ENCODE measurements around the gene NTM. TPM values are rescaled to one million over a fixed set of nuclear protein-coding genes. Genes with fewer than 3 reads are reported as not detected.

Gene NTM
- polyA plus RNA-seq, 1 donor from 2014 or later: 39.4 TPM

DNA sequence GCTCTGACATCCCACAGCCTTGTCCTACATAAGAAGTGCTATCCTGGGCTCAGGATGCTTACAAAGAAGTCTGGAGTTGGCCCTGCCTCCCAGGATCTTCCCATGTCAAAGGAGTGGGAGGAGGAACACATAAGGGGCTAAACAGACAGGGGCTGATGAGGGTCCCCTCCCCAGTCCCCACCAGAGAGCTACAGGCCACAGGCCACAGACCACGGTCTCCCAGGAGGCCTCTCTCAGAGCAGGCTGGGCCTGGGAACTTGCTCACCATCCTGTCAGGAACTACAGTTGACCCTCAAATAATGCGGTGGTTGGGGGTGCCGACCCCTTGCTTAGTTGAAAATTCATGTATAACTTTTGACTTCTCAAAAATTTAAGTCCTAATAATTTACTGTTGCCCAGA is 315.5 kb downstream of the NTM start:
- H3K4me2 ChIP-seq (ENCODE audit: low read length): no peak overlapping the region
- no peaks in the 10 kb centered on the region for H3K9me2 ChIP-seq (ENCODE audit: insufficient read depth, low read length)
- no peak overlapping the region for H3K4me3 ChIP-seq (ENCODE audit: low read length)
- no peaks in the 10 kb centered on the region for H4K20me1 ChIP-seq (ENCODE audit: insufficient read depth)
- H3K9me3 ChIP-seq (ENCODE audit: low read length): no peaks in the 10 kb centered on the region
- no peaks in the 10 kb centered on the region for H3F3A ChIP-seq (ENCODE audit: insufficient read depth, low read length, poor library complexity, severe bottlenecking)
- H3K27me3 ChIP-seq (ENCODE audit: insufficient read depth, low read depth, low read length): no peaks in the 10 kb centered on the region
- H3K27ac ChIP-seq (ENCODE audit: low read length): no peak overlapping the region
- no peaks in the 10 kb centered on the region for H3K79me2 ChIP-seq (replicated peaks; ENCODE audit: insufficient read depth, low read length)
- TF ChIP-seq MXI1 (conservative IDR thresholded peaks at IDR 0.05; ENCODE audit: poor library complexity, severe bottlenecking) (no peak), SMC3 (conservative IDR thresholded peaks at IDR 0.05; ENCODE audit: poor library complexity) (no peak), EZH2 (IDR thresholded peaks at IDR 0.05; ENCODE audit: borderline replicate concordance, insufficient read depth, low read length, poor library complexity, severe bottlenecking) (no peak), RAD21 (conservative IDR thresholded peaks at IDR 0.05) (no peak), EP300 (conservative IDR thresholded peaks at IDR 0.05; ENCODE audit: poor library complexity, severe bottlenecking) (no peak), TAF1 (IDR thresholded peaks at IDR 0.05; ENCODE audit: low read depth) (no peak), POLR2AphosphoS5 (IDR thresholded peaks at IDR 0.05) (no peak)
- TF ChIP-seq, protein P1, sequence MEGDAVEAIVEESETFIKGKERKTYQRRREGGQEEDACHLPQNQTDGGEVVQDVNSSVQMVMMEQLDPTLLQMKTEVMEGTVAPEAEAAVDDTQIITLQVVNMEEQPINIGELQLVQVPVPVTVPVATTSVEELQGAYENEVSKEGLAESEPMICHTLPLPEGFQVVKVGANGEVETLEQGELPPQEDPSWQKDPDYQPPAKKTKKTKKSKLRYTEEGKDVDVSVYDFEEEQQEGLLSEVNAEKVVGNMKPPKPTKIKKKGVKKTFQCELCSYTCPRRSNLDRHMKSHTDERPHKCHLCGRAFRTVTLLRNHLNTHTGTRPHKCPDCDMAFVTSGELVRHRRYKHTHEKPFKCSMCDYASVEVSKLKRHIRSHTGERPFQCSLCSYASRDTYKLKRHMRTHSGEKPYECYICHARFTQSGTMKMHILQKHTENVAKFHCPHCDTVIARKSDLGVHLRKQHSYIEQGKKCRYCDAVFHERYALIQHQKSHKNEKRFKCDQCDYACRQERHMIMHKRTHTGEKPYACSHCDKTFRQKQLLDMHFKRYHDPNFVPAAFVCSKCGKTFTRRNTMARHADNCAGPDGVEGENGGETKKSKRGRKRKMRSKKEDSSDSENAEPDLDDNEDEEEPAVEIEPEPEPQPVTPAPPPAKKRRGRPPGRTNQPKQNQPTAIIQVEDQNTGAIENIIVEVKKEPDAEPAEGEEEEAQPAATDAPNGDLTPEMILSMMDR (IDR thresholded peaks at IDR 0.05; ENCODE audit: poor library complexity, severe bottlenecking): no peak
- TF ChIP-seq, protein P2, sequence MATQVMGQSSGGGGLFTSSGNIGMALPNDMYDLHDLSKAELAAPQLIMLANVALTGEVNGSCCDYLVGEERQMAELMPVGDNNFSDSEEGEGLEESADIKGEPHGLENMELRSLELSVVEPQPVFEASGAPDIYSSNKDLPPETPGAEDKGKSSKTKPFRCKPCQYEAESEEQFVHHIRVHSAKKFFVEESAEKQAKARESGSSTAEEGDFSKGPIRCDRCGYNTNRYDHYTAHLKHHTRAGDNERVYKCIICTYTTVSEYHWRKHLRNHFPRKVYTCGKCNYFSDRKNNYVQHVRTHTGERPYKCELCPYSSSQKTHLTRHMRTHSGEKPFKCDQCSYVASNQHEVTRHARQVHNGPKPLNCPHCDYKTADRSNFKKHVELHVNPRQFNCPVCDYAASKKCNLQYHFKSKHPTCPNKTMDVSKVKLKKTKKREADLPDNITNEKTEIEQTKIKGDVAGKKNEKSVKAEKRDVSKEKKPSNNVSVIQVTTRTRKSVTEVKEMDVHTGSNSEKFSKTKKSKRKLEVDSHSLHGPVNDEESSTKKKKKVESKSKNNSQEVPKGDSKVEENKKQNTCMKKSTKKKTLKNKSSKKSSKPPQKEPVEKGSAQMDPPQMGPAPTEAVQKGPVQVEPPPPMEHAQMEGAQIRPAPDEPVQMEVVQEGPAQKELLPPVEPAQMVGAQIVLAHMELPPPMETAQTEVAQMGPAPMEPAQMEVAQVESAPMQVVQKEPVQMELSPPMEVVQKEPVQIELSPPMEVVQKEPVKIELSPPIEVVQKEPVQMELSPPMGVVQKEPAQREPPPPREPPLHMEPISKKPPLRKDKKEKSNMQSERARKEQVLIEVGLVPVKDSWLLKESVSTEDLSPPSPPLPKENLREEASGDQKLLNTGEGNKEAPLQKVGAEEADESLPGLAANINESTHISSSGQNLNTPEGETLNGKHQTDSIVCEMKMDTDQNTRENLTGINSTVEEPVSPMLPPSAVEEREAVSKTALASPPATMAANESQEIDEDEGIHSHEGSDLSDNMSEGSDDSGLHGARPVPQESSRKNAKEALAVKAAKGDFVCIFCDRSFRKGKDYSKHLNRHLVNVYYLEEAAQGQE (IDR thresholded peaks at IDR 0.05; ENCODE audit: borderline replicate concordance): no peak
- no peak overlapping the region for H3K9ac ChIP-seq (ENCODE audit: low read length)
- no peak overlapping the region for H2AFZ ChIP-seq (ENCODE audit: low read depth, low read length)
- H3K36me3 ChIP-seq (ENCODE audit: insufficient read depth, low read length): no peaks in the 10 kb centered on the region

DNA sequence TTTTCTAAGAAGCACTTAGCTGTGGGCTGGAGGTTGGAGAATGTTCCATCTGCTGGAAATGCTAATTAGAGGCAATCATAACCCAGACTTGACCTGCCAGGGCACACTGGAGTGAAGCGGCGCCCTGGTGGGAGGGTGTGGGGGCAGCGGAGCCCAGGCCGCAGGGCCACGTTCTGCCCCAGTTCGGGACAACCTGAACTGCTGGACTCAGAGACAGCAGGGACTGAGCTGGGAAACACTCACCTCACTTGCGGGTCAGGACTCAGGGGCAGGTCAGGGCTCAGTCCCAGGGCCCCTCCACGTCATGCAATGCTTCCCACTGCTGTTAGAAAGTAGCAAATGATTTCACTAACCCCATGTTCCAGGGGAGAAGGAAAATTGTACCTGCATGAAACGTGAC is 316.4 kb downstream of the NTM start:
- no peak overlapping the region for H3K9ac ChIP-seq (ENCODE audit: low read length)

More for the DNA sequence above, 316.4 kb downstream of the NTM start:
- TF ChIP-seq POLR2AphosphoS5 (IDR thresholded peaks at IDR 0.05): no peak
- TF ChIP-seq EZH2 (IDR thresholded peaks at IDR 0.05; ENCODE audit: borderline replicate concordance, insufficient read depth, low read length, poor library complexity, severe bottlenecking): no peak
- TF ChIP-seq, protein P2 (IDR thresholded peaks at IDR 0.05; ENCODE audit: borderline replicate concordance): no peak
- TF ChIP-seq MXI1 (conservative IDR thresholded peaks at IDR 0.05; ENCODE audit: poor library complexity, severe bottlenecking): no peak
- no peak for TF ChIP-seq SMC3 (conservative IDR thresholded peaks at IDR 0.05; ENCODE audit: poor library complexity)
- TF ChIP-seq TAF1 (IDR thresholded peaks at IDR 0.05; ENCODE audit: low read depth): no peak
- TF ChIP-seq EP300 (conservative IDR thresholded peaks at IDR 0.05; ENCODE audit: poor library complexity, severe bottlenecking): no peak
- H4K20me1 ChIP-seq (ENCODE audit: insufficient read depth): no peaks in the 10 kb centered on the region
- H3K4me2 ChIP-seq (ENCODE audit: low read length): no peak overlapping the region
- no peaks in the 10 kb centered on the region for H3K36me3 ChIP-seq (ENCODE audit: insufficient read depth, low read length)
- no peak overlapping the region for H3K27ac ChIP-seq (ENCODE audit: low read length)
- no peaks in the 10 kb centered on the region for H3F3A ChIP-seq (ENCODE audit: insufficient read depth, low read length, poor library complexity, severe bottlenecking)
- H3K79me2 ChIP-seq (replicated peaks; ENCODE audit: insufficient read depth, low read length): no peaks in the 10 kb centered on the region
- no peak overlapping the region for H3K4me3 ChIP-seq (ENCODE audit: low read length)
- H3K9me3 ChIP-seq (ENCODE audit: low read length): no peaks in the 10 kb centered on the region
- no peak overlapping the region for H2AFZ ChIP-seq (ENCODE audit: low read depth, low read length)
- H3K27me3 ChIP-seq (ENCODE audit: insufficient read depth, low read depth, low read length): no peaks in the 10 kb centered on the region
- H3K9me2 ChIP-seq (ENCODE audit: insufficient read depth, low read length): no peaks in the 10 kb centered on the region

All from neural cell (in vitro differentiated cells).